ENCODE measurements around the gene SEC14L3.

Gene SEC14L3

GRCh38 chr22:30421695-30422480, 49.9 kb downstream of the SEC14L3 start:
- DNase-seq: no peak

- no peak for DNase-seq
Measured at GRCh38 chr22:30420347-30421125, 51.3 kb downstream of the SEC14L3 start.

DNA sequence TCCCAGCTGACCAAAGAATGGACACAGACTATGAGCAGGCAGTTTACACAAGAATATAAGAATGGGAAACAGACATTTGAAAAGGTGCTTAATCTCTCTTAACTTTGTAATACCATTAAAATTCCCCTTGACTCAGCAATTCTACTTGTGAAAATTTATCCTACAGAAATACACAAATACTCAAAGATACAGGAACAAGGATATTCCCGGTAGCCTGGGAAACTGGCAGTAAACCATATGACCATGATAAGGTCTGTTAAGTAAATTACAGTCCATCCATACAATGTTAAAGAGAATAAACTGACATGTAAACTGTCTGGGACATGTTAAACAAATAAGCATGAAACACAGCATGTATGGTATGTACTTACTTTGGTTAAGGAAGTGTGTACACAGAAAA, 55.0 kb downstream of the SEC14L3 start:
- no peak for DNase-seq

GRCh38 chr22:30416403-30416802, 55.4 kb downstream of the SEC14L3 start:
- DNase-seq: no peak

DNA sequence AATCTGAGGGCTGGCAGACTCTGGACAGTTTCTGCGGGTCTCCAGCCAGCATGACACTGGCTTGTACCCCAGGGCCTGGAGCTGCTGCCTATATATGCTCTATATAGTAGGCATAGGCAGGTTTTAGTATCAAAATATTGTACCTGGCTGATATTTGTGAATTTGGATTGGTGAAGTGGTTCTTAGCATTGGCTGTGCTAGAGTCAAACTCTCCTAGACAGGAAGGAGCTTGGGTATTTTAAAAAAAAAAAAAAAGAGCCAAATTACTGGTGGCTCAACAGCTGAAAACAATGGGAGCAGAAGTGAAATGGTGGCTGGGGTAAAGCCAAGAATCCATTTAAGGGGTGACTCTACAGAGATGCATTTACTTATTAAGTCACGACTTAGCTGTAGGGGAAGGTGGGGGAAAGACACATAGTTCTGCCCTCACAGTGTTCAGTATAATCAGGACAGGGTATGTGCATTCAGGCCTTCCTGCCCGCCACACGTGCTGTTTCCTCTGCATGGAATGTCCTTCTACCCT, 57.2 kb downstream of the SEC14L3 start:
- no peak for DNase-seq

DNA sequence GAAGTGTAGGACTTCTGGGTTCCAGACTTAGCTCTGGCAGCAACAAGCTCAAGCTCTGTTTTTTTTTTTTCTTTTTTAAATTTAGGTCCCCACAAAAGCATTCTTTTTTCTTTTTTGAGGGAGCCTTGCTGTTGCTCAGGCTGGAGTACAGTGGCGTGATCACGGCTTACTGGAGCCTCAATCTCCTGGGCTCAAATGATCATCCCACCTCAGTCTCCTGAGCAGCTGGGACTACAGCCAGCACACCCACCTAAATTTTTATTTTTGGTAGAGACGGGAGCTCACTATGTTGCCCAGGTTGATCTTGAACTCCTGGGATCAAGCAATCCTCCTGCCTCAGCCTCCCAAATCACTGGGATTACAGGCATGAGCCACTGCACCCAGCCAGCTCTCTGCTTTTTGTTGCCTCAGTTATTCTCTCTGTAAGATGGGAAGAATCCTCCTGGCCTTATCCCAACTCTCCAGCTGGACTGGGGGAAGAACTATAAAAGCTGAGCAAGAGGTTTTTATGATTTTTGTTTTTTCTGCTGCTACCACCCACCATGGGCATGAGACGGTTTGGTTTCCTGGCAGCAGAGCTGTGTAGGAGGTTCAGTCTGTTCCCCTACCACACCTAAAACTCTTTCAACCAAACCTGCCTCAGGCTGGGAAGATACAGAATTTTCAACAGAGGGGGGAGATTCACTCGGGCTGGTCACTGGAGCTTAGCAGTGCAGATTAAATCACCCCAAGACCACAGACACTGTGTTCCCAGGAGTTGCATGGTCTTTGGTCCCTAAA, 57.9 kb downstream of the SEC14L3 start:
- no peak for DNase-seq

GRCh38 chr22:30413001-30413400, 58.8 kb downstream of the SEC14L3 start:
- DNase-seq: no peak

- no peak for DNase-seq
Measured at GRCh38 chr22:30411780-30412179, 60.0 kb downstream of the SEC14L3 start.

All from stimulated activated naive CD4-positive, alpha-beta T cell treated with Interleukin-2 at 50 U/mL for 16 hours (primary cell).